HL-60 (cell line): ENCODE results near the gene LRP1B.

Experiments used
- DNase-seq, 2 experiments: peaks; one replicate each; pipeline ENCODE4 v3.0.0-alpha.2; 2010 to 2020; ENCODE audit warnings: low read depth in 1 of 2, low spot score in 1 of 2
- H3K27ac ChIP-seq: fragments of 250-450 bp; sonication (Bioruptor Pico); replicated peaks from 2 replicates; pipeline ENCODE4 v1.5.1; 2020; ENCODE audit warnings: mild to moderate bottlenecking, moderate library complexity
- H3K27me3 ChIP-seq: fragments of 250-450 bp; sonication (Bioruptor Pico); 2 replicates; pipeline ENCODE4 v1.5.1; 2021; ENCODE audit warnings: mild to moderate bottlenecking, moderate library complexity; ENCODE audit not compliant: insufficient read depth, poor library complexity, severe bottlenecking
- H3K4me3 ChIP-seq: replicated peaks from 2 replicates; pipeline ENCODE4 v1.5.1; 2011; ENCODE audit warnings: mild to moderate bottlenecking, control low read depth, low read length; ENCODE audit not compliant: insufficient read depth
- CTCF ChIP-seq: IDR thresholded peaks from one replicate; pipeline ENCODE4 v1.5.1; 2011; ENCODE audit warnings: low read length, control low read depth, inconsistent platforms; ENCODE audit not compliant: insufficient read depth
- GABPA ChIP-seq: IDR thresholded peaks from 2 replicates; pipeline ENCODE4 v1.6.1; 2012; ENCODE audit warnings: low read depth
- POLR2AphosphoS5 ChIP-seq: IDR thresholded peaks from 2 replicates; pipeline ENCODE4 v1.6.1; 2012; ENCODE audit warnings: low read depth
- REST ChIP-seq: IDR thresholded peaks from 2 replicates; pipeline ENCODE4 v1.6.1; 2012; ENCODE audit warnings: low read depth; ENCODE audit not compliant: insufficient replicate concordance
- SPI1 ChIP-seq: IDR thresholded peaks from 2 replicates; pipeline ENCODE4 v1.6.1; 2012; ENCODE audit warnings: low read depth, mild to moderate bottlenecking, borderline replicate concordance

The LRP1B gene

DNA sequence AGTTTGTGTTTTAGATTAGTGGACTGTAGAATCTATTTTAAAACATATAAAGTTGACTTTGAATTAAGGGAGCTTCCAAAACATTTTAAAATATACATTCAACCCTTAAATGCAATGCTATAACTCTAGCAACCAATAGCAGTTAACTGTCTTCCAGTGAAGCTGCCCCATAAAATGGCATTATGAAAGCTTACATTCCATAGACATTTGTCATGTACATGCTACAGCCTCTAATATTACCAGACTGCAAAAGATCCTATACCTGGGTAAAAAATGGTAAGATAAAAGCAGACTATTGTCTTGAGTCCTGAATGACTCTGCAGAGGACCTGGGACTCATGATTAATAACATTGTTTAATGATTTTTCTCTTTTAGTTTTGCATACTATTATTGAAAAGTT, 489.4 kb downstream of the LRP1B start:
- no peak overlapping the region for H3K27ac ChIP-seq
- no peaks in the 10 kb centered on the region for H3K27me3 ChIP-seq
- H3K4me3 ChIP-seq = no peak overlapping the region
- TF ChIP-seq GABPA (no peak), POLR2AphosphoS5 (no peak), REST (no peak), CTCF (no peak), SPI1 (no peak)
- no peak for DNase-seq

DNA sequence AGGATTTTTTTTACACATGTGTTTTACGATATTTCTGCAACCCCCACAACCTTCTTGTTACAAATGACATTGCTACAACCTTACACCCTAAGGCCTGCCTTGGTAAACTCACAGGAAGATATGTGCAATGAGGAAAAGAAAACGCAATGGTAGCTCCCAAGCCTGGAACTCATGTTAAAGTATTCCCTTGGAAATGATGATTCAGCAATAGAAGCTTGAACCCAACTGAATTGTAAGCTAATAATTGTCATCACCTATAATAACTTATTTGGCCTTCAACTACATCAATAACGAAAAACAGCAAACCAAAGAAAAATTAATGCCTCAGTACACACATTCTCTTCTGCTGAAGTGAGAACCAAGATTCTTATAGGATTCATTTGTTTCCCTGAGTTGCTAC, 491.0 kb downstream of the LRP1B start:
- no peak for DNase-seq
- H3K27me3 ChIP-seq = no peaks in the 10 kb centered on the region
- H3K27ac ChIP-seq = no peak overlapping the region
- TF ChIP-seq REST = no peak
- TF ChIP-seq CTCF = no peak
- no peak for TF ChIP-seq POLR2AphosphoS5
- TF ChIP-seq SPI1 = no peak
- TF ChIP-seq GABPA = no peak
- H3K4me3 ChIP-seq = no peak overlapping the region

GRCh38 chr2:141633132-141633531, 497.7 kb downstream of the LRP1B start:
- no peak overlapping the region for H3K4me3 ChIP-seq
- no peaks in the 10 kb centered on the region for H3K27me3 ChIP-seq
- H3K27ac ChIP-seq = no peak overlapping the region
- TF ChIP-seq REST = no peak
- TF ChIP-seq SPI1 = no peak
- no peak for DNase-seq

- no peak overlapping the region for H3K4me3 ChIP-seq
- DNase-seq = no peak
- TF ChIP-seq GABPA (no peak), REST (no peak), CTCF (no peak), POLR2AphosphoS5 (no peak), SPI1 (no peak)
- no peaks in the 10 kb centered on the region for H3K27me3 ChIP-seq
- H3K27ac ChIP-seq = no peak overlapping the region
These were observed 500.3 kb downstream of the LRP1B start for GRCh38 chr2:141630407-141630930.
